HepG2 (cell line): Measurements from ENCODE around the gene ZNF629. TPM values are rescaled to one million over a fixed set of nuclear protein-coding genes. Genes with fewer than 3 reads are reported as not detected.

Source experiments
- AHR ChIP-seq: IDR thresholded peaks from 2 replicates; pipeline ENCODE4 v1.6.1; 2018; ENCODE audit warnings: missing genetic modification reagents, missing compliant biosample characterization
- ARID2 ChIP-seq: sonication (generic); formaldehyde crosslinking; IDR thresholded peaks from 2 replicates; pipeline ENCODE4 v1.8.1; 2022; ENCODE audit warnings: mild to moderate bottlenecking, missing genetic modification reagents, borderline replicate concordance
- DMAP1 ChIP-seq: IDR thresholded peaks from 2 replicates; pipeline ENCODE4 v1.6.1; 2016
- ESRRA ChIP-seq: sonication (generic); formaldehyde crosslinking; IDR thresholded peaks from 2 replicates; pipeline ENCODE4 v1.5.1; 2020; ENCODE audit warnings: mild to moderate bottlenecking, low read depth, missing genetic modification reagents
- ETS1 ChIP-seq: sonication (generic); formaldehyde crosslinking; IDR thresholded peaks from 2 replicates; pipeline ENCODE4 v1.4.0; 2020; ENCODE audit warnings: missing genetic modification reagents
- GFI1 ChIP-seq: sonication (generic); formaldehyde crosslinking; IDR thresholded peaks from 2 replicates; pipeline ENCODE4 v1.5.0; 2020; ENCODE audit warnings: missing genetic modification reagents, mild to moderate bottlenecking, borderline replicate concordance
- HHEX ChIP-seq: IDR thresholded peaks from 2 replicates; pipeline ENCODE4 v1.6.1; 2016; ENCODE audit warnings: control low read depth
- KAT8 ChIP-seq: IDR thresholded peaks from 2 replicates; pipeline ENCODE4 v1.6.1; 2016; ENCODE audit warnings: missing genetic modification reagents, missing compliant biosample characterization
- NCOA2 ChIP-seq: sonication (generic); formaldehyde crosslinking; IDR thresholded peaks from 2 replicates; pipeline ENCODE4 v1.8.0; 2022; ENCODE audit warnings: inconsistent platforms
- SKI ChIP-seq: fragments of 450-650 bp; IDR thresholded peaks from one replicate; pipeline ENCODE4 v1.6.1; 2018; ENCODE audit warnings: mild to moderate bottlenecking; ENCODE audit not compliant: partially characterized antibody
- SSRP1 ChIP-seq: IDR thresholded peaks from 2 replicates; pipeline ENCODE4 v1.6.1; 2016; ENCODE audit warnings: control low read depth
- TFDP1 ChIP-seq: IDR thresholded peaks from 2 replicates; pipeline ENCODE4 v1.6.1; 2016; ENCODE audit warnings: missing compliant biosample characterization, missing genetic modification reagents, borderline replicate concordance
- THAP11 ChIP-seq: IDR thresholded peaks from 2 replicates; pipeline ENCODE4 v1.6.1; 2016; ENCODE audit warnings: missing biosample characterization, missing genetic modification reagents
- TOE1 ChIP-seq: sonication (generic); formaldehyde crosslinking; IDR thresholded peaks from 2 replicates; pipeline ENCODE4 v1.4.0; 2020; ENCODE audit warnings: mild to moderate bottlenecking, missing genetic modification reagents
- XBP1 ChIP-seq: sonication (generic); formaldehyde crosslinking; IDR thresholded peaks from 2 replicates; pipeline ENCODE4 v1.5.0; 2020; ENCODE audit warnings: missing genetic modification reagents
- ZFP62 ChIP-seq: sonication (generic); formaldehyde crosslinking; IDR thresholded peaks from 2 replicates; pipeline ENCODE4 v1.4.0; 2020; ENCODE audit warnings: missing genetic modification reagents
- ZNF224 ChIP-seq: sonication (generic); formaldehyde crosslinking; IDR thresholded peaks from 2 replicates; pipeline ENCODE4 v1.5.0; 2020; ENCODE audit warnings: mild to moderate bottlenecking, missing genetic modification reagents
- ZNF318 ChIP-seq: sonication (generic); formaldehyde crosslinking; IDR thresholded peaks from 2 replicates; pipeline ENCODE4 v1.4.0; 2020; ENCODE audit warnings: mild to moderate bottlenecking, missing genetic modification reagents
- ZNF567 ChIP-seq: sonication (generic); formaldehyde crosslinking; IDR thresholded peaks from 2 replicates; pipeline ENCODE4 v1.8.1; 2023; ENCODE audit warnings: mild to moderate bottlenecking, missing genetic modification reagents, borderline replicate concordance
- ZNF703 ChIP-seq: sonication (generic); formaldehyde crosslinking; IDR thresholded peaks from 2 replicates; pipeline ENCODE4 v1.5.1; 2020; ENCODE audit warnings: missing genetic modification reagents, mild to moderate bottlenecking, moderate library complexity, borderline replicate concordance
- ZNF761 ChIP-seq: sonication (generic); formaldehyde crosslinking; conservative IDR thresholded peaks from 2 replicates; pipeline ENCODE4 v1.4.0; 2020; ENCODE audit warnings: mild to moderate bottlenecking, missing genetic modification reagents
- polyA plus RNA-seq, 8 experiments: library from polyadenylated mRNA; depleted of rRNA in 3 of 8; stranded (reverse) in 7 of 8; unstranded in 1 of 8; fragments of >200 nt; fragmentation: Illumina TruSeq in 4 of 8; extraction: Trizol in 4 of 8; gene quantifications; 2 replicates each; pipeline versions ENCODE4 v1.2.1 to v1.2.3, GENCODE V29; 2011 to 2016; ENCODE audit warnings: low read depth in 4 of 8, missing spikeins in 1 of 8, mixed read lengths in 1 of 8; ENCODE audit not compliant: insufficient read depth in 1 of 8
- total RNA-seq, 5 experiments: library from RNA; depleted of rRNA; stranded (reverse); fragments of >200 nt; fragmentation: Illumina TruSeq; extraction: Trizol; gene quantifications; 2 replicates each; pipeline ENCODE4 v1.2.3, GENCODE V29; 2016; ENCODE audit warnings: low read depth in 1 of 5

ZNF629 gene
- total and polyA plus RNA-seq, 2 of the 13 experiments (the other 11 are each of a cell fraction or from before 2014, with no cell fraction given), result 6.1 to 16.5 TPM

- no peak for TF ChIP-seq ETS1 (CRISPR knock-in tag)
- peak; percentile 86 for TF ChIP-seq DMAP1 (CRISPR knock-in tag)
- TF ChIP-seq NCOA2, result peak; percentile 42; the same call in 1 of the 2 replicates
- no peak for TF ChIP-seq ZNF567 (CRISPR knock-in tag)
- no peak; the same call in 1 of the 2 replicates for TF ChIP-seq ESRRA (CRISPR knock-in tag)
- TF ChIP-seq KAT8 (CRISPR knock-in tag), result peak; percentile 97
- TF ChIP-seq ARID2 (CRISPR knock-in tag), result no peak
- TF ChIP-seq TFDP1, result peak; percentile 58; the same call in 1 of the 2 replicates
- no peak; the same call in 1 of the 2 replicates for TF ChIP-seq AHR (CRISPR knock-in tag)
- no peak for TF ChIP-seq ZNF318
- no peak for TF ChIP-seq TOE1 (CRISPR knock-in tag)
- TF ChIP-seq SSRP1 (CRISPR knock-in tag), result no peak
- no peak for TF ChIP-seq HHEX (CRISPR knock-in tag)
- TF ChIP-seq THAP11, result peak; percentile 89
- peak; percentile 68; the same call in 1 of the 2 replicates for TF ChIP-seq ZNF703 (CRISPR knock-in tag)
- TF ChIP-seq XBP1 (CRISPR knock-in tag), result no peak
- 0 out of 2 replicates have a peak, but pooled peaks have one; percentile 57 for TF ChIP-seq ZNF224 (CRISPR knock-in tag)
- 0 out of 2 replicates have a peak, but pooled peaks have one; percentile 11 for TF ChIP-seq ZFP62
- TF ChIP-seq GFI1 (CRISPR knock-in tag), result no peak
- TF ChIP-seq ZNF761, result no peak
- TF ChIP-seq SKI, result peak; percentile 66
These were observed 39.0 kb downstream of the ZNF629 start, which contains the start of gene PHKG2 (continued) for GRCh38 chr16:30747799-30748633.
